GM18519 (cell line): ENCODE results near the gene UBE2F.
A peak's percentile ranks its signal among the peaks of the same experiment; 100 is the strongest.
"Not testable (repeated sequence)": the region's sequence is repeated elsewhere in the genome, so short reads cannot be mapped to it uniquely, and the experiment has no call there.

Experiments used
- ATAC-seq: cut with Tn5 transposase; IDR thresholded peaks from one replicate; pipeline ENCODE4 v1.9.1; 2021; ENCODE audit warnings: mild to moderate bottlenecking, moderate library complexity; ENCODE audit not compliant: unreplicated experiment, low FRiP score

UBE2F gene

GRCh38 chr2:238042090-238042489 lies 75.3 kb downstream of the UBE2F start:
- ATAC-seq = no peak

- ATAC-seq = no peak
Observed at GRCh38 chr2:238042849-238043584, 76.2 kb downstream of the UBE2F start.

- no peak for ATAC-seq
Observed at GRCh38 chr2:238043851-238044250, 77.0 kb downstream of the UBE2F start.

GRCh38 chr2:238045575-238045974 lies 78.8 kb downstream of the UBE2F start:
- no peak for ATAC-seq

GRCh38 chr2:238046725-238047270 lies 80.0 kb downstream of the UBE2F start:
- ATAC-seq = no peak

- ATAC-seq = no peak
Observed at GRCh38 chr2:238053191-238053776, 86.5 kb downstream of the UBE2F start.

- ATAC-seq = no peak
Observed at GRCh38 chr2:238055841-238056240, 89.0 kb downstream of the UBE2F start.

- not testable (repeated sequence) for ATAC-seq
Observed at GRCh38 chr2:238057696-238058575, 91.1 kb downstream of the UBE2F start.

- no peak for ATAC-seq
Observed at GRCh38 chr2:238059505-238059904, 92.7 kb downstream of the UBE2F start.

- ATAC-seq = no peak
Observed at GRCh38 chr2:238060096-238060541, 93.3 kb downstream of the UBE2F start.

- peak; percentile 87 for ATAC-seq
Observed at GRCh38 chr2:238060542-238061314, 93.9 kb downstream of the UBE2F start, which contains the start of gene SCLY. SCLY (plus strand) TSS chr2:238061001; CDS start chr2:238061055, 54 bp downstream.

GRCh38 chr2:238061315-238062202 lies 94.7 kb downstream of the UBE2F start:
- ATAC-seq = no peak

GRCh38 chr2:238063414-238064189 lies 96.8 kb downstream of the UBE2F start:
- no peak for ATAC-seq

GRCh38 chr2:238064376-238064775 lies 97.6 kb downstream of the UBE2F start:
- ATAC-seq = no peak

- no peak for ATAC-seq
Observed at GRCh38 chr2:238065071-238065846, 98.4 kb downstream of the UBE2F start.

GRCh38 chr2:238066218-238066617 lies 99.4 kb downstream of the UBE2F start:
- ATAC-seq = no peak

- not testable (repeated sequence) for ATAC-seq
Observed at GRCh38 chr2:238066718-238067117, 99.9 kb downstream of the UBE2F start.

GRCh38 chr2:238067939-238068338 lies 101.1 kb downstream of the UBE2F start:
- no peak for ATAC-seq
